ENCODE measurements around the gene FAM180A.

The FAM180A gene

GRCh38 chr7:135729230-135729629 lies 19.4 kb downstream of the FAM180A start:
- H3K9me3 ChIP-seq: no peaks in the 10 kb centered on the region
- intact Hi-C loops (cut with DNase I; ENCODE audit: low total_unique reads): no loop called here
- no peak for TF ChIP-seq CTCF (IDR thresholded peaks at IDR 0.05)
- H3K4me3 ChIP-seq: no peak overlapping the region
- no peak for DNase-seq
- no peaks in the 10 kb centered on the region for H3K27me3 ChIP-seq
- peaks cover 11 to 20% (median 12%) of the 10 kb centered on the region in 3 donors for H3K36me3 ChIP-seq
- no peak overlapping the region for H3K27ac ChIP-seq
- H3K4me1 ChIP-seq: peaks cover 0 to 5% (median 0%) of the 10 kb centered on the region in 4 donors

- Histone ChIP-seq H3K27me3 (no peaks in the 10 kb centered on the region), H3K4me3 (no peak within 1 kb of the TSS), H3K27ac (no peak within 1 kb of the TSS), H3K36me3 (peaks cover under 1 to 9% (median 2%) of the 10 kb centered on the region in 3 donors), H3K9me3 (no peaks in the 10 kb centered on the region), H3K4me1 (peaks cover 0 to 5% (median 0%) of the 10 kb centered on the region in 4 donors)
- intact Hi-C loops (cut with DNase I; ENCODE audit: low total_unique reads): no loop called here
- DNase-seq: no peak
- no peak for TF ChIP-seq CTCF (IDR thresholded peaks at IDR 0.05)
Observed at GRCh38 chr7:135728136-135728669, 20.4 kb downstream of the FAM180A start, which contains the start of gene SLC13A4. Gene SLC13A4 (minus strand): TSS chr7:135728186. CDS start chr7:135727496, 690 bp downstream.

GRCh38 chr7:135726911-135727673 lies 21.5 kb downstream of the FAM180A start:
- Histone ChIP-seq H3K4me1 (peaks cover 0 to 5% (median 0%) of the 10 kb centered on the region in 4 donors), H3K27me3 (no peaks in the 10 kb centered on the region), H3K27ac (no peak overlapping the region), H3K4me3 (no peak overlapping the region), H3K36me3 (peaks cover 0 to 1% (median 0%) of the 10 kb centered on the region in 3 donors), H3K9me3 (no peaks in the 10 kb centered on the region)
- DNase-seq: no peak
- no peak for TF ChIP-seq CTCF (IDR thresholded peaks at IDR 0.05)
- intact Hi-C loops (cut with DNase I; ENCODE audit: low total_unique reads): no loop called here

- Histone ChIP-seq H3K9me3 (no peaks in the 10 kb centered on the region), H3K27ac (no peak overlapping the region), H3K36me3 (no peaks in the 10 kb centered on the region), H3K27me3 (no peaks in the 10 kb centered on the region), H3K4me3 (no peak overlapping the region), H3K4me1 (peaks cover 0 to 5% (median 0%) of the 10 kb centered on the region in 4 donors)
- intact Hi-C loops (cut with DNase I; ENCODE audit: low total_unique reads): no loop called here
- DNase-seq: no peak
- no peak for TF ChIP-seq CTCF (IDR thresholded peaks at IDR 0.05)
Observed at GRCh38 chr7:135726276-135726788, 22.3 kb downstream of the FAM180A start.

- H3K4me1 ChIP-seq: peaks cover 0 to 6% (median 0%) of the 10 kb centered on the region in 4 donors
- no peak overlapping the region for H3K27ac ChIP-seq
- no peak for TF ChIP-seq CTCF (IDR thresholded peaks at IDR 0.05)
- H3K9me3 ChIP-seq: no peaks in the 10 kb centered on the region
- intact Hi-C loops (cut with DNase I; ENCODE audit: low total_unique reads): no loop called here
- no peaks in the 10 kb centered on the region for H3K36me3 ChIP-seq
- H3K27me3 ChIP-seq: no peaks in the 10 kb centered on the region
- no peak overlapping the region for H3K4me3 ChIP-seq
- DNase-seq: no peak
Observed at GRCh38 chr7:135723411-135723810, 25.2 kb downstream of the FAM180A start.
